ENCODE measurements around the gene SAMD15.

- no peak for TF ChIP-seq CTCF (IDR thresholded peaks at IDR 0.05; ENCODE audit: insufficient read depth, low read length)
- no peak for TF ChIP-seq REST (IDR thresholded peaks at IDR 0.05; ENCODE audit: insufficient replicate concordance, low read depth)
- TF ChIP-seq GABPA (IDR thresholded peaks at IDR 0.05; ENCODE audit: low read depth): no peak
- TF ChIP-seq POLR2AphosphoS5 (IDR thresholded peaks at IDR 0.05; ENCODE audit: low read depth): no peak
Observed at GRCh38 chr14:77426396-77426795, 49.2 kb downstream of the SAMD15 start.
